ENCODE measurements around the gene WASF3.

WASF3 gene

GRCh38 chr13:26563713-26564112 lies 6.2 kb downstream of the WASF3 start:
- H3K9me3 ChIP-seq (ENCODE audit: control insufficient read depth in 1 of 2, low read length in 2 of 2), result no peaks in the 10 kb centered on the region
- no peak overlapping the region for H3K4me3 ChIP-seq (ENCODE audit: low read depth in 1 of 2, low read length in 2 of 2)
- no peak overlapping the region for H3K27ac ChIP-seq (ENCODE audit: low read length)
- no peaks in the 10 kb centered on the region for H3K36me3 ChIP-seq (ENCODE audit: control insufficient read depth in 1 of 2, insufficient read depth in 2 of 2, low read length in 2 of 2)
- H3K4me1 ChIP-seq (ENCODE audit: control insufficient read depth in 1 of 2, insufficient read depth in 2 of 2, low read length in 2 of 2), result peaks cover 0 to 8% of the 10 kb centered on the region in 2 donors
- H3K27me3 ChIP-seq (ENCODE audit: low read depth, low read length), result no peaks in the 10 kb centered on the region

GRCh38 chr13:26568132-26568815 lies 10.8 kb downstream of the WASF3 start:
- Histone ChIP-seq H3K36me3 (ENCODE audit: control insufficient read depth in 1 of 2, insufficient read depth in 2 of 2, low read length in 2 of 2) (no peaks in the 10 kb centered on the region), H3K4me1 (ENCODE audit: control insufficient read depth in 1 of 2, insufficient read depth in 2 of 2, low read length in 2 of 2) (no peaks in the 10 kb centered on the region), H3K27me3 (ENCODE audit: low read depth, low read length) (no peaks in the 10 kb centered on the region), H3K4me3 (ENCODE audit: low read depth in 1 of 2, low read length in 2 of 2) (no peak overlapping the region), H3K27ac (ENCODE audit: low read length) (no peak overlapping the region), H3K9me3 (ENCODE audit: control insufficient read depth in 1 of 2, low read length in 2 of 2) (no peaks in the 10 kb centered on the region)

GRCh38 chr13:26571518-26571917 lies 14.0 kb downstream of the WASF3 start:
- no peaks in the 10 kb centered on the region for H3K27me3 ChIP-seq (ENCODE audit: low read depth, low read length)
- H3K4me3 ChIP-seq (ENCODE audit: low read depth in 1 of 2, low read length in 2 of 2), result no peak overlapping the region
- H3K4me1 ChIP-seq (ENCODE audit: control insufficient read depth in 1 of 2, insufficient read depth in 2 of 2, low read length in 2 of 2), result no peaks in the 10 kb centered on the region
- H3K27ac ChIP-seq (ENCODE audit: low read length), result no peak overlapping the region
- H3K9me3 ChIP-seq (ENCODE audit: control insufficient read depth in 1 of 2, low read length in 2 of 2), result no peaks in the 10 kb centered on the region
- H3K36me3 ChIP-seq (ENCODE audit: control insufficient read depth in 1 of 2, insufficient read depth in 2 of 2, low read length in 2 of 2), result no peaks in the 10 kb centered on the region

- no peak overlapping the region for H3K27ac ChIP-seq (ENCODE audit: low read length)
- no peak overlapping the region for H3K4me3 ChIP-seq (ENCODE audit: low read depth in 1 of 2, low read length in 2 of 2)
- no peaks in the 10 kb centered on the region for H3K4me1 ChIP-seq (ENCODE audit: control insufficient read depth in 1 of 2, insufficient read depth in 2 of 2, low read length in 2 of 2)
- H3K27me3 ChIP-seq (ENCODE audit: low read depth, low read length), result no peaks in the 10 kb centered on the region
- H3K9me3 ChIP-seq (ENCODE audit: control insufficient read depth in 1 of 2, low read length in 2 of 2), result peaks cover 0 to 4% of the 10 kb centered on the region in 2 donors
- H3K36me3 ChIP-seq (ENCODE audit: control insufficient read depth in 1 of 2, insufficient read depth in 2 of 2, low read length in 2 of 2), result no peaks in the 10 kb centered on the region
Measured at GRCh38 chr13:26575244-26575643, 17.8 kb downstream of the WASF3 start.

- Histone ChIP-seq H3K4me3 (ENCODE audit: low read depth in 1 of 2, low read length in 2 of 2) (no peak overlapping the region), H3K27me3 (ENCODE audit: low read depth, low read length) (no peaks in the 10 kb centered on the region), H3K36me3 (ENCODE audit: control insufficient read depth in 1 of 2, insufficient read depth in 2 of 2, low read length in 2 of 2) (no peaks in the 10 kb centered on the region), H3K4me1 (ENCODE audit: control insufficient read depth in 1 of 2, insufficient read depth in 2 of 2, low read length in 2 of 2) (peaks cover 0 to under 1% of the 10 kb centered on the region in 2 donors), H3K27ac (ENCODE audit: low read length) (no peak overlapping the region), H3K9me3 (ENCODE audit: control insufficient read depth in 1 of 2, low read length in 2 of 2) (peaks cover 0 to 4% of the 10 kb centered on the region in 2 donors)
Measured at GRCh38 chr13:26579580-26579979, 22.1 kb downstream of the WASF3 start.

- H3K4me3 ChIP-seq (ENCODE audit: low read depth in 1 of 2, low read length in 2 of 2), result no peak overlapping the region
- H3K27me3 ChIP-seq (ENCODE audit: low read depth, low read length), result no peaks in the 10 kb centered on the region
- no peak overlapping the region for H3K27ac ChIP-seq (ENCODE audit: low read length)
- H3K4me1 ChIP-seq (ENCODE audit: control insufficient read depth in 1 of 2, insufficient read depth in 2 of 2, low read length in 2 of 2), result peaks cover 0 to 6% of the 10 kb centered on the region in 2 donors
- no peaks in the 10 kb centered on the region for H3K36me3 ChIP-seq (ENCODE audit: control insufficient read depth in 1 of 2, insufficient read depth in 2 of 2, low read length in 2 of 2)
- no peaks in the 10 kb centered on the region for H3K9me3 ChIP-seq (ENCODE audit: control insufficient read depth in 1 of 2, low read length in 2 of 2)
Measured at GRCh38 chr13:26583662-26584061, 26.2 kb downstream of the WASF3 start.

- Histone ChIP-seq H3K4me1 (ENCODE audit: control insufficient read depth in 1 of 2, insufficient read depth in 2 of 2, low read length in 2 of 2) (peaks cover 0 to 6% of the 10 kb centered on the region in 2 donors), H3K27me3 (ENCODE audit: low read depth, low read length) (no peaks in the 10 kb centered on the region), H3K36me3 (ENCODE audit: control insufficient read depth in 1 of 2, insufficient read depth in 2 of 2, low read length in 2 of 2) (no peaks in the 10 kb centered on the region), H3K27ac (ENCODE audit: low read length) (no peak overlapping the region), H3K9me3 (ENCODE audit: control insufficient read depth in 1 of 2, low read length in 2 of 2) (no peaks in the 10 kb centered on the region), H3K4me3 (ENCODE audit: low read depth in 1 of 2, low read length in 2 of 2) (no peak overlapping the region)
Measured at GRCh38 chr13:26584713-26585112, 27.2 kb downstream of the WASF3 start.

- H3K27ac ChIP-seq (ENCODE audit: low read length), result no peak overlapping the region
- no peak overlapping the region for H3K4me3 ChIP-seq (ENCODE audit: low read depth in 1 of 2, low read length in 2 of 2)
- H3K9me3 ChIP-seq (ENCODE audit: control insufficient read depth in 1 of 2, low read length in 2 of 2), result no peaks in the 10 kb centered on the region
- H3K4me1 ChIP-seq (ENCODE audit: control insufficient read depth in 1 of 2, insufficient read depth in 2 of 2, low read length in 2 of 2), result peaks cover 0 to 6% of the 10 kb centered on the region in 2 donors
- H3K27me3 ChIP-seq (ENCODE audit: low read depth, low read length), result no peaks in the 10 kb centered on the region
- no peaks in the 10 kb centered on the region for H3K36me3 ChIP-seq (ENCODE audit: control insufficient read depth in 1 of 2, insufficient read depth in 2 of 2, low read length in 2 of 2)
Measured at GRCh38 chr13:26585136-26585535, 27.7 kb downstream of the WASF3 start.

- Histone ChIP-seq H3K36me3 (ENCODE audit: control insufficient read depth in 1 of 2, insufficient read depth in 2 of 2, low read length in 2 of 2) (no peaks in the 10 kb centered on the region), H3K4me3 (ENCODE audit: low read depth in 1 of 2, low read length in 2 of 2) (no peak overlapping the region), H3K27me3 (ENCODE audit: low read depth, low read length) (no peaks in the 10 kb centered on the region)
Measured at GRCh38 chr13:26587251-26587650, 29.8 kb downstream of the WASF3 start.

GRCh38 chr13:26589226-26589625 lies 31.7 kb downstream of the WASF3 start:
- H3K9me3 ChIP-seq (ENCODE audit: control insufficient read depth in 1 of 2, low read length in 2 of 2), result no peaks in the 10 kb centered on the region
- no peak overlapping the region for H3K27ac ChIP-seq (ENCODE audit: low read length)
- no peak overlapping the region for H3K4me3 ChIP-seq (ENCODE audit: low read depth in 1 of 2, low read length in 2 of 2)
- H3K36me3 ChIP-seq (ENCODE audit: control insufficient read depth in 1 of 2, insufficient read depth in 2 of 2, low read length in 2 of 2), result no peaks in the 10 kb centered on the region
- no peaks in the 10 kb centered on the region for H3K27me3 ChIP-seq (ENCODE audit: low read depth, low read length)
- H3K4me1 ChIP-seq (ENCODE audit: control insufficient read depth in 1 of 2, insufficient read depth in 2 of 2, low read length in 2 of 2), result peaks cover 0 to 6% of the 10 kb centered on the region in 2 donors

More at GRCh38 chr13:26587251-26587650, 29.8 kb downstream of the WASF3 start:
- H3K9me3 ChIP-seq (ENCODE audit: control insufficient read depth in 1 of 2, low read length in 2 of 2), result no peaks in the 10 kb centered on the region
- H3K27ac ChIP-seq (ENCODE audit: low read length), result no peak overlapping the region
- H3K4me1 ChIP-seq (ENCODE audit: control insufficient read depth in 1 of 2, insufficient read depth in 2 of 2, low read length in 2 of 2), result peaks cover 0 to 6% of the 10 kb centered on the region in 2 donors

- Histone ChIP-seq H3K9me3 (ENCODE audit: control insufficient read depth in 1 of 2, low read length in 2 of 2) (no peaks in the 10 kb centered on the region), H3K4me3 (ENCODE audit: low read depth in 1 of 2, low read length in 2 of 2) (no peak overlapping the region), H3K36me3 (ENCODE audit: control insufficient read depth in 1 of 2, insufficient read depth in 2 of 2, low read length in 2 of 2) (no peaks in the 10 kb centered on the region), H3K4me1 (ENCODE audit: control insufficient read depth in 1 of 2, insufficient read depth in 2 of 2, low read length in 2 of 2) (peaks cover 0 to 4% of the 10 kb centered on the region in 2 donors), H3K27ac (ENCODE audit: low read length) (no peak overlapping the region), H3K27me3 (ENCODE audit: low read depth, low read length) (no peaks in the 10 kb centered on the region)
Measured at GRCh38 chr13:26589754-26590153, 32.3 kb downstream of the WASF3 start.

- Histone ChIP-seq H3K9me3 (ENCODE audit: control insufficient read depth in 1 of 2, low read length in 2 of 2) (no peaks in the 10 kb centered on the region), H3K4me1 (ENCODE audit: control insufficient read depth in 1 of 2, insufficient read depth in 2 of 2, low read length in 2 of 2) (no peaks in the 10 kb centered on the region), H3K27ac (ENCODE audit: low read length) (no peak overlapping the region), H3K4me3 (ENCODE audit: low read depth in 1 of 2, low read length in 2 of 2) (no peak overlapping the region), H3K36me3 (ENCODE audit: control insufficient read depth in 1 of 2, insufficient read depth in 2 of 2, low read length in 2 of 2) (no peaks in the 10 kb centered on the region), H3K27me3 (ENCODE audit: low read depth, low read length) (no peaks in the 10 kb centered on the region)
Measured at GRCh38 chr13:26590379-26590778, 32.9 kb downstream of the WASF3 start.
